Mammary epithelial cell (primary cell): ENCODE data around the gene DSTN.

Experiments used
- EZH2 ChIP-seq: IDR thresholded peaks from 2 replicates; pipeline ENCODE4 v1.6.1; 2012; ENCODE audit warnings: low read length, inconsistent platforms, borderline replicate concordance
- TF ChIP-seq, protein P1 (sequence below), 2 donors: IDR thresholded peaks in 1 of 2; conservative IDR thresholded peaks in 1 of 2; 2 replicates each; pipeline ENCODE4 v1.5.1; 2011 to 2012; ENCODE audit warnings: inconsistent platforms in 2 of 2, low read length in 2 of 2, mild to moderate bottlenecking in 2 of 2, control low read depth in 1 of 2, low read depth in 1 of 2; ENCODE audit not compliant: insufficient read depth in 1 of 2; ENCODE audit errors: extremely low read depth in 1 of 2

DNA sequence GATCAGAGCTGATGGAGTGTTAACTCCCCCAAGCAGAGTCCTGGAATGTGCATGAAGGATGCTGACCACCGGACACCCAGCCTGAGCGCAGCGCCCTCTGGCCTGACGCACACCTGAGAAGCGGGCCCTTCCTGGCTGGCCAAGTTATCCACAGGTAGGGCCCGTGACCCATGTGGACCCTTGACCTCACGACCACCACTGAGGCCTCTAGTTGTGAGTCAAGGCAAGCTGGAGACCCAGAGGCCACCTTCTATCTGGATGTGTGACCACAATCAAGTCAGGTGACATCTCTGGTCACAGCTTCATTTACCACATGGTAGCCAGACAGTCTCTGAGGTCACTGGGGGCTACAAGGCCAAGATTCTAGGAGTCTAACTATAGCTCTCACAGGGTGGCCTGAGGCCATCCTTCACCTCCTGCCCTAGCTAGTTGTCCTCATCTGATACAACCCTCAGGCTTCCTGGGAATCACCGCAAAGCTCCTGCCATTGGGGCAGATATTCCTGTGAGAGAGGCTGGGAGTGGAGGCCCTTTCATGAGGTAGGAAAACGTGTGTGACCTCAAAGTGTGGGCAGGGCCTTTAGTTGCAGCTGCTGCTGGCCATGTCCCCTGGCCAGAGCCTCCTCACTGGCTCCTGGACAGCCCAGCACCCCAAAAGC, 53.1 kb downstream of the DSTN start:
- TF ChIP-seq, protein P1, sequence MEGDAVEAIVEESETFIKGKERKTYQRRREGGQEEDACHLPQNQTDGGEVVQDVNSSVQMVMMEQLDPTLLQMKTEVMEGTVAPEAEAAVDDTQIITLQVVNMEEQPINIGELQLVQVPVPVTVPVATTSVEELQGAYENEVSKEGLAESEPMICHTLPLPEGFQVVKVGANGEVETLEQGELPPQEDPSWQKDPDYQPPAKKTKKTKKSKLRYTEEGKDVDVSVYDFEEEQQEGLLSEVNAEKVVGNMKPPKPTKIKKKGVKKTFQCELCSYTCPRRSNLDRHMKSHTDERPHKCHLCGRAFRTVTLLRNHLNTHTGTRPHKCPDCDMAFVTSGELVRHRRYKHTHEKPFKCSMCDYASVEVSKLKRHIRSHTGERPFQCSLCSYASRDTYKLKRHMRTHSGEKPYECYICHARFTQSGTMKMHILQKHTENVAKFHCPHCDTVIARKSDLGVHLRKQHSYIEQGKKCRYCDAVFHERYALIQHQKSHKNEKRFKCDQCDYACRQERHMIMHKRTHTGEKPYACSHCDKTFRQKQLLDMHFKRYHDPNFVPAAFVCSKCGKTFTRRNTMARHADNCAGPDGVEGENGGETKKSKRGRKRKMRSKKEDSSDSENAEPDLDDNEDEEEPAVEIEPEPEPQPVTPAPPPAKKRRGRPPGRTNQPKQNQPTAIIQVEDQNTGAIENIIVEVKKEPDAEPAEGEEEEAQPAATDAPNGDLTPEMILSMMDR (conservative IDR thresholded peaks at IDR 0.05 in 1 of 2, IDR thresholded peaks at IDR 0.05 in 1 of 2; ENCODE audit: extremely low read depth in 1 of 2, insufficient read depth in 1 of 2, low read depth in 1 of 2, low read length in 2 of 2) = no peak
- TF ChIP-seq EZH2 = no peak
